ENCODE data around the gene ANXA6.
"Not testable (repeated sequence)": the region's sequence is repeated elsewhere in the genome, so short reads cannot be mapped to it uniquely, and the experiment has no call there.

ANXA6 gene

DNA sequence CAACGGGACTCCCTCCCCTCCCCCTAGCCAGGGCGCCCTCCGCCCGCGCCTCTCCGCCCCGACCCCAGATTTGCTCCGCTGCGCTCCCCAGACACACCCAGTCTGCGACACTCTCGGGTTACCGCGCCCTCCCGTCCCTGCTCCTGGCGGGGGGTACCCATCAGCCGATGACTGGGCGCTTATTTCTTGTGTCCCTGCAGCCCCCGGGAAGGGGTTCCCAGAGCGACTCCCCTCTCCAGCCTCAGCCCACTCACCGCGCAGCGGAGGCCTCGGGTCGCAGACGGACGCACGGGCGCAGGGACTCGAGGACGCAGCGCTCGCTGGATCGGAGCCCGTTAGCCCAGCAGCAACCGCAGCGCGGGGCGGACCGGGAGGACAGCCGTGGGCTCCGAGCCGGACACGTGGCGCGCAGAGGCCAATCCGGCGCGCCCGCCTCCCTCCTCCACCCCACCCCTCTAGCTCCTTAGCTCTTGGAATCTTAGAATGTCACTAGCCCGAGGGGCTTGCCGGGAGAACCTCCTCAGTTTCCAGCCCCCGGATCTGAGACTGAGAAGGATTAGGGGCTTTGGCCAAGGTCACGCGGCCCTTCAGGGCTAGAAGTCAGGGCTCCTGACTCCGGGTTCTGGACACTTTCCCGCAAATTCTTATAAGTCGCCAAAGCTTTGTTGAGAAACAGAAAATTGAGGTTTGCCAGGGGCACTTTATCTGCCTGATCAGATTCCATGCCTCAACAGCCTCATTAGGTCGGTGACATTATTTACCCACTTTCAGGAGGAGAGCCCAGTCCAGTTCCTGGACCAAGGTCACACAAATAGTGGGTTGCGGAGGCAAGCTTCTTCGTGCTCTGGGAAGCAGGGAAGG, at the start of gene ANXA6:
Gene ANXA6, minus strand, starts transcription at position 354 of the 861 bp plus-strand sequence. CDS start 9,878 bp downstream, outside the sequence.
- ATAC-seq, result peak; percentile 57
- peak; percentile 80 for DNase-seq

DNA sequence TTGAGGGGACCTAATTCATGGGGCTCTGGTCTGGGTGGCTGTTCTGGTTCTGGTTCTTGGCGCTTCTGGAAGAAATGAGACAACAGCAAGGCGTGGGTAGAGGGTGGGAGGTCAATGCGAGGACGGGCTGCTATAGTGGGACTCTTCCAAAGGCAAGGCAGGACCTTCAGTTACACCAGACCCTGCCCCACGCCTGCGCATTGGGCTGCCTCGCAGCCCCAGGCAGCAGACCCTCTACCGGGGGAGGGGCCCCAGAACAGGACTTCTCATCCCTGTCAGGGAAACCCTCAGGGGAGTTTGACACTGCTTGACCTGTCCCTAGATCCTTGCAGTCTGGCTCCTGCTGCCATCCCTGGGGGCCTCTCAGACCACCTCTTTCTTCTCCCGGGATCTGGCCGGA, 47.8 kb upstream of the ANXA6 start:
- DNase-seq (peak; percentile 4), ATAC-seq (no peak)

DNA sequence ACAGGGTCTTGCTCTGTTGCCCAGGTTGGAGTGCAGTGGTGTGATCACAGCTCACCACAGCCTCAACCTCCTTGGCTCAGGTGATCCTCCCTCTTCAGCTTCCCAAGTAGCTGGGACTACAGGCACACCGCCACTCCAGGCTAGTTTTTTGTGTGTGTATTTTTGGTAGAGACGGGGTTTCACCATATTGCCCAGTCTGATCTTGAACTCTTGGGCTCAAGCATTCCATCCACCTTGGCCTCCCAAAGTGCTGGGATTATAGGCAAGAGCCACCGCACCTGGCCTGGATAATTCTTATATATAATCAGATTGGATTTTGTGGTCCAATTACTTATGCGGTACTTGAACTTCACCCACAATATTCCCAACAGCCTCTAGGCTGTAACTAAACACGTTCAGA, 46.5 kb upstream of the ANXA6 start:
- ATAC-seq, result no peak
- no peak for DNase-seq

DNA sequence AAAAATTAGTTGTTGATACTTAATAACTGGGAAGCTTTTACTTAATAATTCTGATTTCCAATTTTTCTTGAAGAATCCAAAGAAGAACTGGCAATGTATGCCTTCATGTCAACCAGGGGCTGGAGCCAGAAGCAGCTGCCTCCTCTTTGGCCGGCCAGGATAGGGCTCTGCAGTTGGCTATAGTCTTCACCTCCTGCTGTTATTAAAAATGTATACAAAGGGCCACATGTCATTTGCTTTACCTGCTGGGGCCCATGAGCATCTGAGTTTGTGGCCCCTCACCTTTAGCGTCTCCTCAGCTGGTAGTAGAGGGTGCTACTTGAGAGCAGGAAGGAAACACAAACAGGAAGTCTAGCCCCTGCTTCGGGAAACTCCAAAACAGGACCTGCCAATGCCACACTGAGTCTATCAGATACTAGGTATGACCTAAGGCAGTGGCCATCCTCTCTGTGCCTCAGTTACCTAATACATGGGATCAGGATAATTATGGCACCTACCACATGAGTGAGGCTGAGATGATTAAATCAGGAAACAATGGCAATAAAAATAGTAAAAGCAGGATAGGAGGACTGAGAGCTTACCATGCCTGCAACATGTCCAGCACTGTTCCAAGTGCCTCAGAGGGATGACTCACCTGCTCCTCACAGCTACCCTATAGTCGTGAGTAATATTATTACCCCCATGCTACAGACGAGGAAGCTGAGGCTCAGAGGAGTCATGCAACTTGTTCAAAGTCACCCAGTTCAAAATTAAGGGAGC, 45.0 kb upstream of the ANXA6 start:
- peak; percentile 99 for ATAC-seq
- DNase-seq, result peak; percentile 49

DNA sequence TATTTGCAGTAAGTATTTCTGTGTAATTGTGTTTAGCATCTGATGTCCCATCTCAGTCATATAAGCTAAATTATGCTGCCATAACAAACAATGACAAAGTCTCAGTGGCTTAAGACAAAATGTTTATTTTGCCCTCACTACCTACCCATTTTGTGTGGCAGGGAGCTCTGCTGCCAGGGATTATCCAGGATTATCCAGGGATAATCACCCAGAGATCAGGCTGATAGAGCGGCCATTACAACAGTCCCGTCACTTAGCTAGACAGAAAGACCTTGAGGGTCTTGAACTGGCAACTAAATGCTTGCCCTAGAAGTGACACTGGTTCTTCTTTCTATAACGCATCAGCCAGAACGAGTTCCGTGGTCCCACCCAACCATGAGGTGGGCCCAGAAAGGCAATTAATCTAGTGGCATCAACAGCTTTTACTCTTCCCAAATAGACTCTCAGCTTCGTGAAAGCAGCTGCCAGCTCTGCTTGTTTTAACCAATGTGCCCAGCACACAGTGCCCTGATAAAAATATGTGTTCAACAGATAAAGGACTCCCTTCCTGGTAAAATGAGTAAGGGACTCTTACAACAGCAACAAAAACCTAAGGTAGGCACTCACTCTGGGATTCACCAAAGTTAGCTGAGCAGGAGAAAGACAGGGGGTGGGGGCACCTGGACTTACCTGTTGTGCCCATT, 43.5 kb upstream of the ANXA6 start:
- DNase-seq (no peak), ATAC-seq (no peak)

DNA sequence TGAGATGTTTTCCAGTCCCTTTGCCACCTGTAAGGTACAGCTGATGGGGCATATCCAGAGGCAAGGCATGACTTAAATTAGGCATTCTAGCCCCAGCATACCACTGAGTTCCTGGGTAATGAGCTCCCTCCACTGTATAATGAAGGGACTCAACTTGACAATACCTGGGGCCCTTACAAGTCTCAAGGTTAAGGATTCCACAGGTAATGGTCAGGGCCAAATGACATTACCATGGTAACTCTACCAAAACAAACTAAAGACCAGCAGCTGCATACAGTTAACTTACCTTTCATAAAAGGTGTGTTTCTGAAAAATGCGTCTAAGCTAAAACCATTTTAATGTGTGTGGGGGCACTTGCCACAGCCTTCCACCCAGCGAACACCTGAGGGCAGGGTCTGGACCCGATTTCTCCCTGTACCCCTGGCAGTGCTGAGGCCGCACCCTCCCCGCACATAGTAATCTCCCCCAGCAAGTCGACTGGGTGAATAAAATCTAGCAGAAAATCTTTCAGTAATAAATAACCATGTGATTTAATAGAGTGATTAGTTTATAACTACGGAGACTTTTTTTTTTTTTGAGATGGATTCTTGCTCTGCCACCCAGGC, 42.1 kb upstream of the ANXA6 start:
- ATAC-seq, result no peak

DNA sequence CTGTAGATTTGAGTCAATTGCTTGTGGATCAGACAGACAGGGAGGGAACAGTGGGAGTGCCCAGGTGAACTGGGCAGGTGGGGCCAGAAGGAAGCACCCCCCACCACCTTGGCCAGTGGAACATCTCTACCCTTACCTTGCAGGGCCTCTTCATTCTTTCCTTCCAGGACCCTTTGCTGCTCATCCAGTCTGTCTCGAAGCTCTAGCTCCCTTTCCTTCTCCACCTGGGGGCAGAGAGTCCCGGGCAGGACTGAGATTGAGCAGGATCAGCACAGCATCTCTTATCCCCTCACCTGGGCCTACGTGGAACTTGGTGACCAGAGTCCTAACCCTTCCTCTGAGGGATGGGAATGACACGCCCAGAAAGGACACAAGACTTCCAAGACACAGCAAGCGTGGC, 41.3 kb upstream of the ANXA6 start:
- ATAC-seq (no peak), DNase-seq (no peak)

More for the DNA sequence above, 42.1 kb upstream of the ANXA6 start:
- DNase-seq, result no peak

DNA sequence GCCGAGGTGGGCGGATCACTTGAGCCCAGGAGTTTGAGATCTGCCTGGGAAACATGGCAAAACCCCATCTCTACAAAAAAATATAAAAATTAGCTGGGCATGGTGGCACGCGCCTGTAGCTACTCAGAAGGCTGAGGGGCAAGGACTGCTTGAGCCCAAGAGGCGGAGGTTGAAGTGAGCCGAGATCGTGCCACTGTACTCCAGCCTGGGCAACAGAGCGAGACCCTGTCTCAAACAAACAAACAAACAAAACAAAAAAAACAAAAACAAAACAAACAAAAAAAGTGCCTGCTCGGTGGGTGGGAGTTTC, 39.7 kb upstream of the ANXA6 start:
- ATAC-seq, DNase-seq: not testable (repeated sequence)

DNA sequence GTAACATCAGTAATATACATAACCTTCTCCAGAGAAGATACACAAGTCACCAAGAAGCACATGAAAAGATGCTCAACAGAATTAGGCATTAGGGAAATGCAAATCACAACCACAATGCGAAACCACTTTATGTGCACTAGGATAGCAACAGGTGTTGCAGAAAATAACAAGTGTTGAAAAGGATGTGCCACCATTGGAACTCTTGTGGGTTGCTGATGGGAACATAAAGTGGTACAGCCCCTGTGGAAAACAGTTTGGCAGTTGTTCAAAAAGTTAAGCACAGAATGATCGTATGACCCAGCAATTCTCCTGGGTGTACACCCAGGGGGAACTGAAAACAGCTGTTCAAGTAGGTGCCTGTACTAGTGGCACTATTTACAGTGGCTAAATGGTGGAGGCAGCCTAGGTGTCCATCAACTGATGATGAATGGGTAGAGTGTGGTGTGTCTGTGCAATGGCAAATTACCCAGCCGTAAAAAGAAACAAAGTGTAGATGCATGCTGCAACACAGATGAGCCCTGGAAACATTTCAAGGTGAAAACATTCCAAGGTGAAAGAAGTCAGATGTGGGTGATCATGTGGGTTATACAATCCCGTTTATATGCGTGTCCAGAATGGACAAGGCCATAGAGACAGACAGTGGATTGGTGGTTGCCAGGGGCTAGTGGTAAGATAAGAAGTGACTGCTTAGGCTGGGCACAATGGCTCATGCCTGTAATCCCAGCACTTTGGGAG, 39.1 kb upstream of the ANXA6 start:
- ATAC-seq (peak; percentile 64), DNase-seq (no peak)

DNA sequence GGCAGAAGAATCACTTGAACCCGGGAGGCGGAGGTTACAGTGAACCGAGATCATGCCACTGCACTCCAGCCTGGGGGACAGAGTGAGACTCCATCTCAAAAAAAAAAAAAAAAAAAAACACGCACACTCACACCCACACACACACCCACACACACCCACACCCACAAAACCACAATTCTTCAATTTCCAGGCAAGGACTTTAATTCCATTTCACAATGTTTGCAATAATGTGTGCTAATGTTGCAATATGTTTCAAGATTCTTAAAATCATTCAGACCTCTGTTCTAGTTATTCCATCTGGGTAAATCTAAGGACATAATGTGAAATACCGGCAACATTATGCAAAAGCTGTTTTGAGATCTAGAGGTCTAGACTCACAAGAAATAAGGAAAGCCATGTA, 38.0 kb upstream of the ANXA6 start:
- DNase-seq, result no peak
- ATAC-seq, result no peak

DNA sequence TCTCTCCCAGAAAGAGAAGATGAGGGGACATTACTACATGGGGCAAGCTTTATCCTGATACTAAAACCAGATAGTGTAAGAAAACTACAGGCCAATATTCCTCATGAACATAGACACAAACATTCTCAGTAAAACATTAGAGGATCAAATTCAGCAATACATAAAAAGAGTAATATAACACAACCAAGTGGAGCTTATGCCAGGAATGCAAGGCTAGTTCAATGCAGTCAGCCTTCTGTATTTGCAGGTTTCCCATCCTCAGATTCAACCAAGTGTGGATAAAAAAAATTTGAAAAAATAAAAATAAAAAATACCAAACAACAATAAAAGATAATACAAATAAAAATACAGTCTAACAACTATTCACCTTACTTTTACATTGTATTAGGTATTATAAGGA, 35.0 kb upstream of the ANXA6 start:
- no peak for ATAC-seq
- no peak for DNase-seq

DNA sequence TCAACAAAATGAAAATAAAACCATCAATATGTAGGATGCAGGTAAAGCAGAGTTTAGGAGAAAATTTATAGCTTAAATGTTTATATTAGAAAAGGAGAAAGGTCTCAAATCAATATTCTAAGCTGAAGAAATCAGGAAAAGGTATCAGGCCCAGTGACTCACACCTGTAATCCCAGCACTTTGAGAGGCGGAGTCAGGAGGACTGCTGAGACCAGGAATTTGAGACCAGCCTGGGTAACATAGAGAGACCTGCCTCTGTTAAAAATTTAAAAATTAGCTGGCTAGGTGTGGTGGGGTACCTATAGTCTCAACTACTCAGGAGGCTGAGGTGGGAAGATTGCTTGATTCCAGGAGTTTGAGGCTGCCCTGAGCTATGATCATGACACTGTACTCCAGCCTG, 34.1 kb upstream of the ANXA6 start:
- no peak for ATAC-seq
- no peak for DNase-seq

DNA sequence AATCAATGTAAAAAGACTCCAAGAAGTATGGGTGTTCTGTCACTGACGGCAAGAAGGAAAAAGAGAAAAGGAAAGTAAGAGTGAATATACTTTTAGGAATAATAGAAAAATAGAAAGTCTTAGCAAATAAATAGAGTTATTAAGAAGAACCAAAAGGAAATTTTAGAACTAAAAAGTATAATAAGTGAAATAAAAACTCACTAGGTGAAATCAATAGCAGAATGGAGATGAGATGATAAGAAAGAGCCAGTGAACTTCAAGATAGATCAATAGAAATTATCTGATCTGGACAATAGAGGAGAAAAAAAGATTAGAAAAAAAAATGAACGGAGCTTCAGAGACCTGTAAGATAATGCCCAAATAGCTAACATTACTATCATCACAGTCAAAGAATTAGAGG, 31.6 kb upstream of the ANXA6 start:
- DNase-seq (no peak), ATAC-seq (no peak)

DNA sequence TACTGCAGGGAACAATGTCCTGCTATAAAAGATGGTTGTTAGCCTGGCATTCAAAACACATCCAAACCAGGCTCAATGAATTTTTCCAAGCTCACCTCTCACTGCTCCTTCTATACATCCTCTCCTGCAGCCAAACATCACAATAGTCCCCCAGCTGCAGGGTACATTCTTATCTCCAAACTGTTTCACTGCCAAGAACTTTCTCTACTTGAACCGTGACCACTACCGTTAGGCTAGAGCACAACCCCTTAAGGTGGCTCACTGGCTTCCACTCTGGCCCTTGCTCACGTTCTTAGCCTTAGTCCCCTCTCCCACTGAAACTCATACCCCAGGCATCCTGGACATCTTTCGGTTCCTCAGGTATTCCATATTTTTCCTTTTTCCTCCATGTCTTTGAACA, 29.0 kb upstream of the ANXA6 start:
- DNase-seq (no peak), ATAC-seq (no peak)

DNA sequence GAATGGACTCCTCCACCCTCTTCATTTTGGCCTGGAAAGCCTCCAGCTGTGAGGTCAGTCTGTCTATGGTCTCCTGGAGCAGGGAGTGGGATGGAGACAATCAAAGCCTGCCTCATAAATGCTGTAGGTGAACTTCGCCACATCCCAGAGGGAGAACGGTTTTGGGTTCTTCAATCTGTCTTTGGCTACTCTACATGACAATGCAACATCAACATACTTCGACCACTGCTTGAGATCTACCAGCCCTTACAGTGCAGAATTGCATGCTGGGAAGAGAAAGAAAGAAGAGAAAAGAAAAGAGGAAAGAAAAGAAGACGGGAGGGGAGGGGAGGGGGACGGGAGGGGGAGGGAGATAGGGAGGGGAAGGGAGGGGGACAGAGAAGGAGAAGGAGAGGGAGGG, 28.5 kb upstream of the ANXA6 start:
- no peak for DNase-seq
- no peak for ATAC-seq

DNA sequence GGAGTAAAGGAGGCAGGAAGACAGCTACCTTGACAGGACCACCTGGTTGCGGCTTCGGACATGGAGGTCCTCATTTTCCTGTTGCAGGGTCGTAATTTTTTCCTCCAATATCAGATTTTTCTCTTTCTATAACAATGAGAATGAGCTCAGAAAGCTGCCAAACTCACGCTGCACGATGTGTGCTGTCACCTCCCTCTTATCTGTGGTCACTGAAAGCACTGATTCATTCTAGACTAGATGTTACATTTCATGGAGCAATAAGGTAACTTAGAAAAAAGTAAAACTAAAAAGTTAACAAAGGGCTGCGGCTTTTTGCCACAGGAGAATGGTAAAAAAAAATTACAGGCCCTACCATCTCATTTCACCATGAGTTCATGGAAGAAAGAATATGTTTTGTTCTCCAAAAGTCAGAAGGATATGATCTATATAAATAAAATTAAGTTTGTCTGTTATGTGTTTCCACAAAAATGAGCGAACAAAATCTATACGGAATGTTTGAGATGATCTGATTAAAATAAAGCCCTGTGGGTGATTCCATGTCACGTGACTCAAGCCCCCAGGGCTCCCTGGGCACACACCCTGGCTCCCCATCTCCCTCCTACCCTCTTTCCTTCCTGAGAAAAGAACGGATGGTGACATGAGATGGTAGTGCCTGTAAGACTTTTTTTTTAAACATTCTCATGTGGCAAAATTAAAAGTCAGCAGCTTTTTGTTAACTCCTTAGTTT, 26.9 kb upstream of the ANXA6 start:
- DNase-seq (no peak), ATAC-seq (no peak)

DNA sequence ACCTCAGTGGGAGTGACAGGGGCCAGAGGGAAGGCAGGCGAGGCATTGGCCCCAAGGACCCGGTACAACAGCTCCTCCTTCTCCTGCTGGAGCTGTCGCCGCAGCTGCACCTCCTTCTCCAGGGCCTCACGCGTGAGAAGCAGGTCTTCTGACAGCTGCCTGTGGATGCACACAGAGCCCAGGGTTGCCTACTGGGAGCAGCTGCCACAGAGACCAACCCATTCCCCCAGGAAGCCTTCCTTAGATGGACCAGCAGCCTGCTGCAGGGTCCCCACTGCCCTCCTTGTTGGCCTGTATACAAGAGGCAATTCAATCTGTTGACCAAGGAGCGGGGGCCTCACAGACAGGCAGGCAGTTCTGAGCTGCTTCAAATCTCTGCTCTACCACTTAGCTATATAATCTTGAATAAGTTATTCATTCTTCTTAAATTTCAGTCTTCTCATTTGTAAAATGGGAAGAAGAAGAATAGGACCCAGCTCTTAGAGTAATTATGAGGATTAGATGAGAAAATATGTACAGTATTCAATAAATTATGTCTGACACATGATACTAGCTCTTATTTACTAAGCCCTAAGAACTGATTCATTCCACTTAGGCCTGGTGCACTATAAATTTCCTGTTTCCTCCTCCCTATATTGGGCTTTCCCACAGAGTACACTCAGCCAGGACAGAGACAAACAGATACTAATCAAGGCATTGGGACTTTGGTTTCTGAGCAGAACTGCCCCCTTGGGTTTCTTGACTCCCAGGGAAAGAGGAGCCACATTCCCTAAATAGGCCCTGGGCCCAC, 26.1 kb upstream of the ANXA6 start:
- ATAC-seq (no peak), DNase-seq (no peak)

DNA sequence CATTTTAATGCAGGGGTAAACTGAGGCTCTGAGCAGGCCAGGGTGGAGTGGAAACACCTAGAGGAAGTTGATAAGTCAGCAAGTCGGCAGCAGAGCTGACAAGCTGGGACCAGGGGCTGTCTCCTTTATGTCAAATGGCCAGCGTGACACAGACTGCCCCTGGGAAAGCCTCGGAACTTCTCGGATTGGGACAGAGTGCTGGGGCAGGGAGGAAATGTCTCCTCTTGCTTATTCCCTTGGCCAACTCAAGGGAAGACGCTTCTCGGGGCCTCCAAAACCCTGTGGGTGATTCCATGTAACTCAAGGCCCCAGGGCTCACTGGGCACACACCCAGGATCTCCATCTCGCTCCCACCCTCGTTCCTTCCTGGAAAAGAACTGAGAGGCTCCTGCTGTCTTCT, 25.4 kb upstream of the ANXA6 start:
- ATAC-seq, result peak; percentile 7

DNA sequence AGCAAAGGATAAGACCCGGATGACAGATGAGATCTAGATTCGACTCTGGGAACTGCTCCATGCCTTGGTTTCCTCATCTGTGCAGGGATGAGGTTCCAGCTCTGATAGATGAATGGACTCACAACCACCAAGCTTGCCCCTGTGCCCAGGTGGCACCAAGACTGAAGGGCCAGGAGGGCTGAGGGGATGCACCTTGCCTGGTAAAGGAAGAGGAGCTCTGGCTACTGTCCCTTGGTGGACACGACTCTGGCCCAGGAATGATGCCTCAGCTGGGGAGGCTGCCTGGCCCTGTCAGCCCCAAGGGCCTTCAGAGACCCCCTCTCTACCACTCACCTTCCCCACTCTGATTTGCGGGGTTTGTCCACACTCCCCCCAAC, 24.9 kb upstream of the ANXA6 start:
- no peak for DNase-seq
- ATAC-seq, result no peak

More for the DNA sequence above, 25.4 kb upstream of the ANXA6 start:
- DNase-seq, result no peak

DNA sequence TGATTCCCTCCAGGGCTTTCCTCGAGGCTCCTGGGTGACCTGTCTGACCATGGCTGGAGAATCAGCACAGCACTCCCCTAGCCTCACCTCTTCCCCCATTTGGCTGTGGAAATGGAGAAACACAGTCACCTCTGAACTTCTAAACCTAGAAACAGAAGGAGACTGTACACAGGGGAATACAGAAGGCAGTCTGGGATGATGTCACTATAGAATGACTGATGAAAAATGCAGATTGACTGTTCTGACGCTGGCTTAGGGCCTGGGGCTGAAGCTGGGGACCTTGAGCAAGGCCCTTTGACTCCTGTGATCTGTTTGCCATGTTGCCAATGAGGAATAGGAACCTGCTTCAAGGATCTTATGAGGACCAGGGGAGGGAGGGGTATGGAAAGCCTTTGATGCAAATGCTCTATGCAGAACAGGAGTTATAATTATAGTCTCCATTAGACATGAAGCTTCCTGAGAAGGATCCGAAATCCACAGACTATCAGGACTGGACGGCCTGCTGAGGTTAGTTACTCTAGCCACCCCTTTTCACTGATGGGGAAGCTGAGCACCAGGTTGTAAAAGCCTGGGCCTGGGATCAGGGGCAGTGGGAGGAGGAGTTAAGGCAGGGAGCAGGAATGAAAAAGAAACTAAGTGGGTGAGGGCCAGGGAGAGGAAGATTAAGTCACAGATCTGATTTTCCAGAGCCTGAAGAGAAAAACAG, 24.4 kb upstream of the ANXA6 start:
- ATAC-seq, result no peak

More for the DNA sequence above, 24.4 kb upstream of the ANXA6 start:
- DNase-seq, result no peak

Data from stimulated activated naive CD8-positive, alpha-beta T cell treated with anti-CD3 and anti-CD28 coated beads, Interleukin-15, Interleukin-2, amounts not matched to agents 100 U/mL and 50 U/mL, for 24 hours (primary cell).